Subcutaneous abdominal adipose tissue (tissue), 5 donors: ENCODE results near the gene SLC23A2.

Experiments used
- H3K27ac ChIP-seq: one replicate; pipeline ENCODE4 v1.7.0; 2013; ENCODE audit warnings: low read depth, mild to moderate bottlenecking, inconsistent platforms, low read length, moderate library complexity
- H3K27me3 ChIP-seq, 5 donors: one replicate each; pipeline ENCODE4 v1.7.0; 2013; ENCODE audit warnings: low read length in 5 of 5, inconsistent platforms in 1 of 5; ENCODE audit not compliant: control insufficient read depth in 5 of 5, insufficient read depth in 4 of 5
- H3K36me3 ChIP-seq, 5 donors: one replicate each; pipeline ENCODE4 v1.7.0; 2013; ENCODE audit warnings: low read length in 5 of 5; ENCODE audit not compliant: control insufficient read depth in 5 of 5, insufficient read depth in 5 of 5
- H3K4me1 ChIP-seq, 5 donors: one replicate each; pipeline ENCODE4 v1.7.0; 2013; ENCODE audit warnings: low read length in 5 of 5, mild to moderate bottlenecking in 3 of 5, moderate library complexity in 1 of 5; ENCODE audit not compliant: control insufficient read depth in 5 of 5, insufficient read depth in 5 of 5
- H3K4me3 ChIP-seq, 5 donors: one replicate each; pipeline ENCODE4 v1.7.0; 2013; ENCODE audit warnings: low read length in 5 of 5, low read depth in 1 of 5
- H3K9ac ChIP-seq, 5 donors: one replicate each; pipeline ENCODE4 v1.7.0; 2013; ENCODE audit warnings: low read length in 5 of 5, mild to moderate bottlenecking in 4 of 5, moderate library complexity in 3 of 5
- H3K9me3 ChIP-seq, 5 donors: one replicate each; pipeline ENCODE4 v1.7.0; 2013; ENCODE audit warnings: low read length in 5 of 5; ENCODE audit not compliant: control insufficient read depth in 5 of 5
- donor health status: healthy.
- donor health status: healthy.
- donor health status: healthy.
- donor health status: healthy.
- donor health status: healthy.

SLC23A2 gene

GRCh38 chr20:4808872-4809271 is 192.4 kb downstream of the SLC23A2 start:
- Histone ChIP-seq H3K27me3 (no peaks in the 10 kb centered on the region), H3K4me1 (peaks cover 6 to 67% (median 33%) of the 10 kb centered on the region in 5 donors), H3K36me3 (peaks cover 0 to 12% (median 0%) of the 10 kb centered on the region in 5 donors), H3K4me3 (no peak overlapping the region), H3K27ac (no peak overlapping the region), H3K9me3 (no peaks in the 10 kb centered on the region), H3K9ac (no peak overlapping the region)

- peaks cover 2 to 36% (median 16%) of the 10 kb centered on the region in 5 donors for H3K4me1 ChIP-seq
- H3K4me3 ChIP-seq = no peak overlapping the region
- H3K27me3 ChIP-seq = no peaks in the 10 kb centered on the region
- peak overlapping the region in 1 of 5 donors; percentile 8 for H3K9ac ChIP-seq
- peaks cover 0 to 3% (median 0%) of the 10 kb centered on the region in 5 donors for H3K9me3 ChIP-seq
- H3K27ac ChIP-seq = no peak overlapping the region
- H3K36me3 ChIP-seq = peaks cover 0 to 27% (median 4%) of the 10 kb centered on the region in 5 donors
Measured at GRCh38 chr20:4805663-4806449, 195.5 kb downstream of the SLC23A2 start.

GRCh38 chr20:4802527-4802926 is 198.8 kb downstream of the SLC23A2 start:
- peaks cover 0 to 10% (median 2%) of the 10 kb centered on the region in 5 donors for H3K4me1 ChIP-seq
- H3K27ac ChIP-seq = no peak overlapping the region
- H3K4me3 ChIP-seq = no peak overlapping the region
- H3K27me3 ChIP-seq = no peaks in the 10 kb centered on the region
- H3K9me3 ChIP-seq = peaks cover 3 to 14% (median 7%) of the 10 kb centered on the region in 5 donors
- no peak overlapping the region for H3K9ac ChIP-seq
- peaks cover 0 to 48% (median 16%) of the 10 kb centered on the region in 5 donors for H3K36me3 ChIP-seq
